Measurements from ENCODE around the gene LDOC1. TPM values are rescaled to one million over a fixed set of nuclear protein-coding genes. Genes with fewer than 3 reads are reported as not detected.

LDOC1 gene
- 9.7 and 12.1 TPM in 2 replicates for total RNA-seq (2014; rRNA removed; shearing (Covaris generic))

GRCh38 chrX:141176586-141177451, at the start of gene LDOC1:
Gene LDOC1, minus strand, starts transcription at chrX:141177129. Its CDS starts 108 bp downstream, at chrX:141177021.

Other genes with a start within 250 kb of the LDOC1 start
- 218 and 280 TPM in 2 replicates for gene SPANXB1, start 174.5 kb downstream of the LDOC1 start, total RNA-seq (2014; rRNA removed; shearing (Covaris generic))
- gene SPANXC, start 65.4 kb upstream of the LDOC1 start, total RNA-seq (2014; rRNA removed; shearing (Covaris generic)) = 8.1 and 11.7 TPM in 2 replicates

Measured in A375 (cell line).